H9 (cell line): ENCODE data around the gene SLCO4A1. TPM values are rescaled to one million over a fixed set of nuclear protein-coding genes. Genes with fewer than 3 reads are reported as not detected.

Experiments used
- DNase-seq: peaks from one replicate; pipeline ENCODE4 v3.0.0-alpha.2; 2017
- H2AFZ ChIP-seq: one replicate; pipeline ENCODE4 v1.6.1; 2013; ENCODE audit warnings: mild to moderate bottlenecking, low read length, control low read depth, moderate library complexity
- H2AK5ac ChIP-seq: 2 replicates; pipeline ENCODE4 v1.6.1; 2013; ENCODE audit warnings: low read length, control low read depth, mixed read lengths; ENCODE audit not compliant: insufficient read length
- H2BK120ac ChIP-seq: one replicate; pipeline ENCODE4 v1.6.1; 2013; ENCODE audit warnings: low read depth, mild to moderate bottlenecking, low read length, control low read depth, inconsistent platforms; ENCODE audit not compliant: poor library complexity, severe bottlenecking
- H2BK12ac ChIP-seq: 2 replicates; pipeline ENCODE4 v1.6.1; 2013; ENCODE audit warnings: low read length, control low read depth, mixed read lengths, low read depth; ENCODE audit not compliant: insufficient read length
- H2BK15ac ChIP-seq: 2 replicates; pipeline ENCODE4 v1.6.1; 2013; ENCODE audit warnings: low read depth, low read length, control low read depth
- H2BK20ac ChIP-seq: one replicate; pipeline ENCODE4 v1.6.1; 2013; ENCODE audit warnings: low read depth, mild to moderate bottlenecking, low read length, control low read depth, inconsistent platforms; ENCODE audit not compliant: poor library complexity, severe bottlenecking
- H2BK5ac ChIP-seq: 2 replicates; pipeline ENCODE4 v1.6.1; 2013; ENCODE audit warnings: low read length, control low read depth, mixed read lengths; ENCODE audit not compliant: insufficient read length
- H3K14ac ChIP-seq: 2 replicates; pipeline ENCODE4 v1.6.1; 2013; ENCODE audit warnings: low read length, control low read depth; ENCODE audit not compliant: insufficient read depth
- H3K18ac ChIP-seq: 2 replicates; pipeline ENCODE4 v1.6.1; 2013; ENCODE audit warnings: low read depth, mild to moderate bottlenecking, mixed read lengths, low read length, control low read depth; ENCODE audit not compliant: insufficient read length
- H3K23ac ChIP-seq: 2 replicates; pipeline ENCODE4 v1.6.1; 2013; ENCODE audit warnings: low read length, control low read depth, mixed read lengths, low read depth; ENCODE audit not compliant: insufficient read length
- H3K23me2 ChIP-seq: 2 replicates; pipeline ENCODE4 v1.6.1; 2013; ENCODE audit warnings: low read depth, mild to moderate bottlenecking, mixed read lengths, low read length, control low read depth; ENCODE audit not compliant: insufficient read length, poor library complexity, severe bottlenecking
- H3K27ac ChIP-seq: 2 replicates; pipeline ENCODE4 v1.5.1; 2013; ENCODE audit warnings: low read length, control low read depth, mixed read lengths, low read depth; ENCODE audit not compliant: insufficient read length
- H3K27me3 ChIP-seq: 2 replicates; pipeline ENCODE4 v1.6.1; 2013; ENCODE audit warnings: low read length, control low read depth, inconsistent platforms; ENCODE audit not compliant: insufficient read depth
- H3K4ac ChIP-seq: 2 replicates; pipeline ENCODE4 v1.6.1; 2013; ENCODE audit warnings: low read depth, mild to moderate bottlenecking, control low read depth, inconsistent platforms, low read length, moderate library complexity
- H3K4me1 ChIP-seq: 2 replicates; pipeline ENCODE4 v1.6.1; 2013; ENCODE audit warnings: low read length, control low read depth, inconsistent platforms; ENCODE audit not compliant: insufficient read depth
- H3K4me2 ChIP-seq: 2 replicates; pipeline ENCODE4 v1.6.1; 2013; ENCODE audit warnings: low read length, control low read depth, mixed read lengths; ENCODE audit not compliant: insufficient read length, insufficient read depth
- H3K56ac ChIP-seq: 2 replicates; pipeline ENCODE4 v1.6.1; 2013; ENCODE audit warnings: low read depth, mild to moderate bottlenecking, mixed read lengths, low read length, control low read depth; ENCODE audit not compliant: insufficient read length
- H3K79me1 ChIP-seq: 2 replicates; pipeline ENCODE4 v1.6.1; 2013; ENCODE audit warnings: low read depth, mild to moderate bottlenecking, moderate library complexity, low read length, control low read depth, inconsistent platforms; ENCODE audit not compliant: insufficient read depth, poor library complexity, severe bottlenecking
- H3K79me2 ChIP-seq: 2 replicates; pipeline ENCODE4 v1.6.1; 2013; ENCODE audit warnings: low read length, control low read depth, inconsistent platforms; ENCODE audit not compliant: insufficient read depth
- H3K9ac ChIP-seq: 2 replicates; pipeline ENCODE4 v1.6.1; 2013; ENCODE audit warnings: low read length, control low read depth, mixed read lengths; ENCODE audit not compliant: insufficient read length; ENCODE audit errors: extremely low read depth
- H3K9me3 ChIP-seq: one replicate; pipeline ENCODE4 v1.6.1; 2013; ENCODE audit warnings: low read depth, low read length, inconsistent platforms; ENCODE audit not compliant: control insufficient read depth
- H3T11ph ChIP-seq: one replicate; pipeline ENCODE4 v1.6.1; 2013; ENCODE audit warnings: mild to moderate bottlenecking, low read length, control low read depth, inconsistent platforms
- H4K20me1 ChIP-seq: one replicate; pipeline ENCODE4 v1.6.1; 2013; ENCODE audit not compliant: control insufficient read depth, insufficient read length, insufficient read depth
- H4K5ac ChIP-seq: 2 replicates; pipeline ENCODE4 v1.6.1; 2013; ENCODE audit warnings: low read depth, mild to moderate bottlenecking, mixed read lengths, low read length, control low read depth; ENCODE audit not compliant: insufficient read length
- H4K8ac ChIP-seq: replicated peaks from 2 replicates; pipeline ENCODE4 v1.6.1; 2013; ENCODE audit warnings: low read length, control low read depth, mixed read lengths, low read depth; ENCODE audit not compliant: insufficient read length
- H4K91ac ChIP-seq: 2 replicates; pipeline ENCODE4 v1.6.1; 2013; ENCODE audit warnings: low read depth, mild to moderate bottlenecking, moderate library complexity, mixed read lengths, low read length, control low read depth; ENCODE audit not compliant: insufficient read length
- H3K27ac Mint-ChIP-seq, 3 experiments: 2 replicates in 2 of 3; 3 replicates in 1 of 3; pipeline ENCODE4 v1.8.0; 2020 to 2021; ENCODE audit warnings: mixed read lengths in 3 of 3, mild to moderate bottlenecking in 1 of 3, moderate library complexity in 1 of 3
- H3K27me3 Mint-ChIP-seq: 2 replicates; pipeline ENCODE4 v1.8.0; 2021; ENCODE audit warnings: low read depth, mild to moderate bottlenecking, moderate library complexity, mixed read lengths
- H3K36me3 Mint-ChIP-seq, 3 experiments: 2 replicates in 2 of 3; 3 replicates in 1 of 3; pipeline ENCODE4 v1.8.0; 2020 to 2021; ENCODE audit warnings: low read depth in 3 of 3, mixed read lengths in 3 of 3; ENCODE audit not compliant: insufficient read depth in 1 of 3
- H3K4me1 Mint-ChIP-seq, 2 experiments: 2 replicates each; pipeline ENCODE4 v1.8.0; 2020; ENCODE audit warnings: mixed read lengths in 2 of 2
- H3K4me3 Mint-ChIP-seq, 2 experiments: 2 replicates in 1 of 2; 3 replicates in 1 of 2; pipeline ENCODE4 v1.8.0; 2020 to 2021; ENCODE audit warnings: mild to moderate bottlenecking in 2 of 2, mixed read lengths in 2 of 2, moderate library complexity in 1 of 2
- H3K9me3 Mint-ChIP-seq, 2 experiments: 2 replicates in 1 of 2; 3 replicates in 1 of 2; pipeline ENCODE4 v1.8.0; 2020; ENCODE audit warnings: mild to moderate bottlenecking in 2 of 2, mixed read lengths in 2 of 2, moderate library complexity in 1 of 2
- WGBS: extraction: QIAGEN DNeasy Blood & Tissue Kit; methylation state at CpG from one replicate; pipeline ENCODE4 v1.1.7; 2013; ENCODE audit warnings: missing lambda C conversion rate, low lambda C conversion rate, mixed read lengths; ENCODE audit not compliant: insufficient read length; ENCODE audit errors: extremely low coverage; 5-methylcytosine and 5-hydroxymethylcytosine counted together
- total RNA-seq: library from RNA; stranded (reverse); gene quantifications from 2 replicates; pipeline ENCODE4 v1.2.1, GENCODE V29; 2021
- TF ChIP-seq, protein P1 (sequence below): fragments of 200-600 bp; sonication (generic); conservative IDR thresholded peaks from 3 replicates; pipeline ENCODE4 v1.8.0; 2021; ENCODE audit warnings: antibody characterized with exemption, mild to moderate bottlenecking

Gene SLCO4A1
- total RNA-seq, 1 experiment from 2014 or later: 9.4 TPM

GRCh38 chr20:62665826-62666735 is 23.8 kb downstream of the SLCO4A1 start:
- no peak overlapping the region for H3K18ac ChIP-seq
- H3K4ac ChIP-seq: no peak overlapping the region
- H2AK5ac ChIP-seq: no peak overlapping the region
- H3K9ac ChIP-seq: no peak overlapping the region
- DNase-seq: no peak
- no peaks in the 10 kb centered on the region for H3K23me2 ChIP-seq
- no peak overlapping the region for H4K5ac ChIP-seq
- H3K4me1 Mint-ChIP-seq: peaks cover 8 to 10% of the 10 kb centered on the region in 2 experiments
- H3K36me3 Mint-ChIP-seq: no peaks in the 10 kb centered on the region
- H3K4me1 ChIP-seq: no peaks in the 10 kb centered on the region
- no peak overlapping the region for H2BK12ac ChIP-seq
- H3K27me3 ChIP-seq: no peaks in the 10 kb centered on the region
- TF ChIP-seq, protein P1, sequence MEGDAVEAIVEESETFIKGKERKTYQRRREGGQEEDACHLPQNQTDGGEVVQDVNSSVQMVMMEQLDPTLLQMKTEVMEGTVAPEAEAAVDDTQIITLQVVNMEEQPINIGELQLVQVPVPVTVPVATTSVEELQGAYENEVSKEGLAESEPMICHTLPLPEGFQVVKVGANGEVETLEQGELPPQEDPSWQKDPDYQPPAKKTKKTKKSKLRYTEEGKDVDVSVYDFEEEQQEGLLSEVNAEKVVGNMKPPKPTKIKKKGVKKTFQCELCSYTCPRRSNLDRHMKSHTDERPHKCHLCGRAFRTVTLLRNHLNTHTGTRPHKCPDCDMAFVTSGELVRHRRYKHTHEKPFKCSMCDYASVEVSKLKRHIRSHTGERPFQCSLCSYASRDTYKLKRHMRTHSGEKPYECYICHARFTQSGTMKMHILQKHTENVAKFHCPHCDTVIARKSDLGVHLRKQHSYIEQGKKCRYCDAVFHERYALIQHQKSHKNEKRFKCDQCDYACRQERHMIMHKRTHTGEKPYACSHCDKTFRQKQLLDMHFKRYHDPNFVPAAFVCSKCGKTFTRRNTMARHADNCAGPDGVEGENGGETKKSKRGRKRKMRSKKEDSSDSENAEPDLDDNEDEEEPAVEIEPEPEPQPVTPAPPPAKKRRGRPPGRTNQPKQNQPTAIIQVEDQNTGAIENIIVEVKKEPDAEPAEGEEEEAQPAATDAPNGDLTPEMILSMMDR: no peak
- no peak overlapping the region for H2BK120ac ChIP-seq
- no peak overlapping the region for H3K27ac Mint-ChIP-seq
- H2BK20ac ChIP-seq: no peak overlapping the region
- H3K23ac ChIP-seq: no peak overlapping the region
- H3K4me2 ChIP-seq: no peak overlapping the region
- no peaks in the 10 kb centered on the region for H3K9me3 ChIP-seq
- no peak overlapping the region for H3K27ac ChIP-seq
- H3K14ac ChIP-seq: no peak overlapping the region
- H3K56ac ChIP-seq: no peak overlapping the region
- H3K79me1 ChIP-seq: no peaks in the 10 kb centered on the region
- no peaks in the 10 kb centered on the region for H3K79me2 ChIP-seq
- no peak overlapping the region for H2BK5ac ChIP-seq
- H2BK15ac ChIP-seq: no peak overlapping the region
- no peaks in the 10 kb centered on the region for H3K27me3 Mint-ChIP-seq
- no peak overlapping the region for H4K91ac ChIP-seq
- H3T11ph ChIP-seq: no peak overlapping the region
- H3K9me3 Mint-ChIP-seq: no peaks in the 10 kb centered on the region
- no CpG with 5 or more reads among the region's 33 CpGs for WGBS
- H4K8ac ChIP-seq: no peak overlapping the region
- H3K4me3 Mint-ChIP-seq: no peak overlapping the region
- H4K20me1 ChIP-seq: no peaks in the 10 kb centered on the region
- H2AFZ ChIP-seq: no peak overlapping the region
